HG02885 (cell line): ENCODE data around the gene RGS12.

ENCODE experiments used
- ATAC-seq: cut with Tn5 transposase; IDR thresholded peaks from one replicate; pipeline ENCODE4 v1.9.1; 2021; ENCODE audit warnings: mild to moderate bottlenecking; ENCODE audit not compliant: unreplicated experiment, poor library complexity

The RGS12 gene

DNA sequence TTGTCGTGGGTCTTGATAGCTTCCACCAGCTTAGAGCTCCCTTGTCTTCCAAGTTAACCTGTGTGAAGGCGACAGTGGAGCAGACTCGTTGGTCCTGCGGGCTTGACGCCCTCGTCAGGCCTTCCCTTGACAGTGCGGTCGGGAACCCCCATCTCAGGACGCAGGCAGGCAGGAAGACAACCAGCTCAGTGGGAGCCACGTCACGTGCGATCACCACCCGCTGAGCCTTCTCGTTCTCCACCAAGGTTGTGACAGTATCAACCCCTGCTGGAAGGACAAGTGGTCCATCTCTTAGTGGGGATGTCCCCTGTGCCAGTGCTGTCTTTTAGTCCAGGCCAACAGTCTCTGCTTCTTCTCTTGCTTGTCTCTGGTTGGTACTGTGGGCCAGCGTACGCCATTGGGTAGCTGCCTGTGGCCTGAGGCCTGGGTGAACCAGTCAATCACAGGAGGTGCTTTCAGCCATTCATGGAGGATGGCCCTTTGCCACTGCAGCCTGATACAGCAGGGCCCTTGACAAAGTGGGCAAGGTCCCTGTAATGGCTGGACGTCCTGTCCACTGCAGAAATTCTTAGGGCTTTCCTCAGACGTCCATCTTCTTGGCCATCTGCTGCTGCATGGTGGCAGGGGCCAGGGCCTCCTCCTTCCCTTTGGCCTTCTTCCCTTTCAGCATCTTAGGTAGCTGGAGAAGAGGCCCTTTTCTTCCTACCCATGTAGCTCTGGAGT is 31.4 kb downstream of the RGS12 start:
- no peak for ATAC-seq

DNA sequence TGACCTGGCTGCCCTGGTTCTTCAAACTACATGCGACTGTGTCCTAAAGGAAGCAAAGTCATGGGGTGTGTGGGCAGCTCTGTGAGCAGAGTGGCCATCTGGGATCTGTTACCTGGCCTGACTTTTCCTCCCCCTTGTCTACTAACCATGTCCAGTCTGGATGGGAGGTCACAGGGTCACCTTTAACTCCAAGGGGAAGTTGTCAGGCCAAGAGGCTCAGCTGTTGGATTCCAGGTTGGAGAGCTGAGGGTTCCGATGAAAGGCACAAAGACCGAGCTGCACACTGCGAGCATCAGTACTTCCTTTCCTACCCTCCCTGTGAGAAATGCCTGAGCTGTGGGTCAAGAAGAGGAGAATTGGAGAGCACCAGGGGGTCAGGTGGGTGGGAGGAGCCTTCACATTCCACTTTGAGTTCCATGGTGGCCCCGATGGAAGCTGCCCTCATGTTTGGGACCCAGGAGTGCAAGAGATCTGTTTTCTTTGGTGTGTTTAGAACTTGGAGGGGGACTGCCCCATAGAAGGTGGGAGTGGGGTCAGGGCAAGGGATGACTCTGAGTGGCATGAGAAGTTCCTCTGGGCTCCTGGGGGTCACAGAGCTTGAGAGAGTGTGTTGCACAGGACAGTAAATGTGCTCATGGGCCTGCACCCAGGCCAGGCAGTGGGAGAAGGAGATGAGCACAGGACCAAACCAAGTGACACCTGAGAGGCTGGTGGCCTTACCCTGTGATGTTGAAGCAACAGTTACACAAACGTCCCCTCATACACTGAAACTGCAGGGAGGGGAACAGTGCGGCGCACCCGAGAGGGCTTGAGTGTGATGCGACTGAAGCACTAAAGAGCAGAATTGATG is 36.2 kb downstream of the RGS12 start:
- ATAC-seq: no peak

DNA sequence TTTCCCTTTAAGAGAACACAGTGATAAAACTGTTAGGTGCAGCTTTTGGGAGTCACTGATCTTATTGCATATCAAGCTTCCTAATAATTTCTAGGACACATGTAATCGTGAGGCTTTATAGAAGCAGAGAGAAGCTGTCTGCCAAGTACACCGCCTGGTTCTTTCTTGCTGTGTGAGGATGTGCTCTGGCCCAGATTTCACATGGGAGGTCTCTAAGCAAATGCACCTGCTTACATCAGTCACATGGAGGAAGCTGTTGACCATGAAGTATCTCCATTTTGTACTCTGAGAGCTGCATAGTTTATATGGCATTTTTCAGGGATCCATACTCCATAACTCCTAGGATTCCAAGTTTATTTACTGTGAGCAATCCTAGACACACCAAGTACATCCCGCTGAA is 37.1 kb downstream of the RGS12 start:
- no peak for ATAC-seq

DNA sequence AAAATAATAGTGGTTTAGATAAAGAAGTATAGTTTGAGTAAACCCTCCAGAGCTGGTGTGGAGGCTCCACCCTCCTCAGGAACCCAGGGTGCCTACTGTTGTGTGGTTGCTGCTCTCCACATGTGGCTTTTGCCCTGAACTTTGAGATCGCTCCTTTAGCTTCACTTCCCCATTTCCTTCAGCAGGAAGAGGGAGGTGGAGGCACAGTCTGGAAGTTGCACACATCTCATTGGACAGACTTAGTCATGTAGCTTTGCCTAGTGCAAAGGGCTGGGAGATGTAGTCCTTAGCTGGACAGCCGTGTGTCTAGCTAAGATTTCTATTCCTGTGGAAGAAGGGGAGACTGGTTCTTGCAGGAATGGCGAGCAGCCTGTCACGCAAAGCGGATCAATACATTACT is 37.9 kb downstream of the RGS12 start:
- no peak for ATAC-seq

DNA sequence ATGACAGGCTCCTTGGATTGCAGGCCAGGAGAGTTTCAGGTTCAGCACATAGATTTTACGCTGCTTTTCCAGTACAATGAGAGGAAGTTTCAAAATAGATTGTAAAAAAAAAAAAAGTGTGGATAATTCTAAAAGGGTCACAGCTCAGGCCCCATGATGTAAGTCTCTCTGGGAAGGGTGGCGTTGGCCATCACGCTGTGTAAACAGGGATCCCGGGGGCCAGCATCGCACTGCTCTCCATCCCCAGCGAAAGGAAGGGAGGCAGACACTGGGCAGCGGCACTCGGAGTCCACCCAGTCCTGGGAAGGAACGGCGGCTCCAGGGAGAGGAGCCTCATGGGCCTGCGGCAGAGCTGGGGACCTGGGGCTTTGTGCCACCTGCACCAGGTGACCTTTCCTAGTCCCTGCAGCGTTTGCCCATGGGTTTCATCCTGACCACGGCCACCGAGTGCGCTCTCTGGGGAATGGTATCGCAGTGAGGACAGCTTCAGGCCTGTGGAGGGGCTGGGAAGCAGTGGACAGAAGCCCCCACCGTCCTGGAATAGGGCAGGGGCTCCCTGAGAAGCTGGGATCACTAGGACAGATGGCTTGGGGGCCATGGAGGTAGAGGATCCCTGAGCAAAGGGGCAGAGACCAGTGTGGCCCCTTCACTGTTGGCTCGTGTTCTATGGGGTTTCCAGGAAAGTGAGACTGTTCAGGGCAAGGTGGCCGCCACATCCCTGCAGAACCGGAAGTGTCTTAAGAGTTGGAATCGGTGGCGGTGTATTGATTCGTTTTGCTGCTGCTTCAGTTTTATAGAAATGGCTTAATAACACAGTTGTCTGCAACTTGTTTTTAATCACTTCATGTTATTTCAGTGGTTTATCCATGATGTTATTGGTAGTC is 38.9 kb downstream of the RGS12 start:
- ATAC-seq: no peak

DNA sequence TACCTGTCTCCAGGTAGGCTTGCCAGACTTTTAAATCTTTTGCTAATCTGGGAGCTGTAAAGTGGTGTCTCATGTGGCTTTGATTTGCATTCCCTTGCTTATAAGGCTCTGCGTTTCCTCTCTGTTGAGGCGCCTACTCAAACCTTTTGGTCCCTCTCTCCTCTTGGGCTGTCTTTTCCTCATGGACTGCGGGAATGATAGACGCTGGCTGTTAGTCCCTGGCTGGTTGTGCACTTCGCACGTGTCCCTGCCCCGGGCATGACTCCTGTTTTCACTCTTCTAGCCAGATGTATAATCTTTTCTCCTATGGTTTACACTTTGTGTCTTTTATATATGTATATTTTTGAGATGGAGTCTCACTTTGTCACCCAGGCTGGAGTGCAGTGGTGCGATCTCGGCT is 39.7 kb downstream of the RGS12 start:
- ATAC-seq: no peak

DNA sequence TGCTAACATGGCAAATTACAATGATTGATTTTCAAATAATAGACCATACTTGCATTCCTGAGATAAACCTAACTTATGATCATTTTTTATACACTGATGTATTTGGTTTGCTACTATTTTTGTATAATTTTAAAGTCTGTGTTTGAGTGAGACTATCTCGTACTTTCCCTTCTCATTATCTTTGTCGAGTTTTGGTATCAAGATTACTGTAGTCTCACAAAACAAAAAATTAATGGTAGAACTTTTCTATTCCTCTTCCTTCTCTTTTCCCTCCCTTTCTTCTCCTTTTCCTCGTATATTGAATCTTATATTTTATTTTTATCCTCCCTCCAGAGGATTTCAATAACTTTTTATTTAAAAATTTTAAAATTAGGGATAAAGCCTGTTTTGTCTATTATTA is 41.5 kb downstream of the RGS12 start:
- ATAC-seq: no peak

DNA sequence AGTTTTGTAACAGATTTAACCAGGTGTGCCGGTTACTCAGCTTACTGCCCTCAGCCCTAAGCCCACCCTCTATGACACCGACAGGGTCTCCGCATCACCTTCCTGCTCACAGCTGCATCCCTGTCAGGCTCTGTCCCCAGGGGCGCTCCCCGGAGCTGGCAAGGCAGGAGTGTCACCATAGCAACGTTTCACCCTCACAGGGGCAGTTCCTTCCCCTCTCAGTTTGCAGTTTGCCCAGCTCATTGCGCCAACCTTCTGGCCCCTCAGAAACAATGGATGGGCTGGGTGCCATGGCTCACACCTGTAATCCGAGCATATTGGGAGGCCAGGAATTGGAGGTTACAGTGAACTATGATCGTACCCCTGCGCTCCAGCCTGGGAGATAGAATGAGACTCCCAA is 42.6 kb downstream of the RGS12 start:
- no peak for ATAC-seq

DNA sequence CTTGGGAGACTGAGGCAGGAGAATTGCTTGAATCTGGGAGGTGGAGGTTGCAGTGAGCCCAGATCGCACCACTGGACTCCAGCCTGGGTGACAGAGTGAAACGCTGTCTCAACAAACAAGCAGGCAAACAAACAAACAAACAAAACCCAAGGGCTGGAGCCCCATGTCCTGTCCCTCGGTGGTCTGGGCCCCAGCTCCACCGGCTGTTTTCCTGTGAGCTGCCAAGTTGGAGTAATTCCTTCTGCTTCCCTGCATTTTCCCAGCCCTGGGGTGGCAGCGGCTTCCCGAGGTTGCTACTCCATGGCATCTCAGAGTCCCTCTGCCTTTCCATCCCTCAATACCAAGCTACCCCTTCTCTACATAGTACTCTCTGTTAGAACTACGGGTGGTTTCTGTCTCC is 43.2 kb downstream of the RGS12 start:
- no peak for ATAC-seq

DNA sequence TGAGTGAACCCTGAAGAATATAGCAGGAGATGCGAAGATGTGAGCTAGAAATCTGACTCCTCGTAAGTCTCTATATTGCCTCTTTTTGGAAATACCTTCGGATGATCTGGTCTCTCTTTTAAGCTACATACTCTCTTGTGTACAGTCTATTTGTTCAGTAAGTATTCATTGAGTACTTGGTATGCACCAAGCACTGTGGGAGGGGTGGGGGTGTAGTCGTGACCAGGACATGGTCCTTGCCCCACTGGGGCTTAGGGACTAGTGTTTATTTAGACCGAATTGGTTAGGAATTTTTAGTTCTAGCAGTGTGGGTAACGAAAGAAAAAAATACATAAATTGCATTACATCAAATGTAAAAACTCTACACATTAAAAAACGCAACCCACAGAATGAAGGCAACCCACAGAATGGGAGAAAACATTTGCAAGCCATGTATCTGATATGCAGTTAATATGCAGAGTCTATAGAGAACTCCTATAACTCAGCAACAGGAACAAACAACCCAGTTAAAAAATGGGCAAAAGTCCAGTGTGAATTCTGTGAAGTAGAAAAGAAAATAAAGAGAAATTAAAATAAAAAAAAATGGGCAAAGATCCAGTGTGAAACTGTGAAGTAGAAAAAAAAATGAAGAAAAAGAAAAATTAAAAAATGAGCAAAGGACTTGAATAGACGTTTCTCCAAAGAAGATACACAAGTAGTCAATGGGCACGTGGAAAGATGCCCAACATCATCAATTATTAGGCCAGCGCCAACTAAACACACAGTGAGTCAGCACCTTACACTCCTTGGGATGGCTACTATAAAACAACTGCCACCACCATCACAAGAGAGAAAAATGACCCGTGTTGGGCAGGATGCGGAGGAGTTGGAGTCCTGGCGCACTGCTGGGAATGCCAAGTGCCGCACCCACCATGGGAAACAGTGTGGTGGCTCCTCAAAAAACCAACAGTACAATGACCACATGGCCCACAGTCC is 43.8 kb downstream of the RGS12 start:
- no peak for ATAC-seq

DNA sequence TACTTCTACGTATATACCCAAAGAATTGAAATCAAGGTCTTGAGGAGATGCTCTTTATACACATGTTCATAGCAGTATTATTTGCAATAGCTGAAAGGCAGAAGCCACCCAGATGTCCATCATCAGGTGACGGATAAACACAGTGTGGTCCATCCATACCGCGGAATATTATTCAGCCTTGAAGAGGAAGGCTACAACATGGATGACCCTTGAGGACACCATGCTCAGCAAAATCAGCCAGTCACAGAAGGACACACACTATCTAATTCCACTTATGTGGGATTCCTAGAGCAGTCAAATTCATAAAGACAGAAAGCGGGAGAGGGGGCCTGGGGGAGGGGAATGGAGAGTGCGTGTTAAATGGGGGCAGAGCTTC is 44.5 kb downstream of the RGS12 start:
- ATAC-seq: no peak

DNA sequence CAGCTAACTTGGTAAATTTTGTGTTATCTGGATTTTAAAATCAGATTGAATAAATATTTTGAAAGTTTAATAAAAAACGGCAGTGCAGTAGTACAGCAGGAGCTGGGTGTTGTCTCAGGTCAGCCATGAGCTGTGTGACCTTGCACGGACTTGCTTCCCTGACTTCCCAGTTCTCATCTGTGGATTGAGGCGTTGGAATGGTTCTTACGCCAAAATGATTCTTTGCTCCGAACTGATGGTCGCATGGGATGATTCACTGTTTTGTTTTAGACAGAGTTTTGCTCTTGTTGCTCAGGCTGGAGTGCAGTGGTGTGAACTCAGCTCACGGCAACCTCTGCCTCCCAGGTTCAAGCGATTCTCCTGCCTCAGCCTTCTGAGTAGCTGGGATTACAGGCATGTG is 45.0 kb downstream of the RGS12 start:
- ATAC-seq: no peak

DNA sequence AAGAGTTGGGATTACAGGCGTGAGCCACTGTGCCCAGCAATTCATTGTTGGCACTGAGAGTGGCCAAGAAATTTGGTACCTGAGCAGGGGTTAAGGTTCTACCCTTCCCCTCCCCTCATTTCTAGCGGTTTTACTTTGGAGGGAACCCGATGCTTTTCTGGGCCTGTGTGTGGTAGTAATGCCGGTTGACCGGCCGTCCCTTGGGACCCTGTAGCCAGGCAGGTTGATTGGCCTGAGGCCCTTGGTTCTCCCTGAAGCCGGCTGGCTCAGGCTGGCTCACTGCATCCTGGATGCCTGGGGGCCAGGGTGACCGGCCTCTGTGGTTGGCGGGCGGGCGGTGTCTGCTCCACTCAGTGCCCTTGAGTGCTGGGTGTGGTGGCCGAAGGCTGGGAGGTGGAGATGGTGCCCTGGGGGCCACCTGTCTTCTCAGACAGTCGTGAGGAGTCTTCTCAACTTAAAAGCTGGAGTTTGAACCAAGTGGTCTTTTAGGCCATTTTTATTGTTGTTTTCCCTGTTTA is 45.6 kb downstream of the RGS12 start:
- no peak for ATAC-seq

DNA sequence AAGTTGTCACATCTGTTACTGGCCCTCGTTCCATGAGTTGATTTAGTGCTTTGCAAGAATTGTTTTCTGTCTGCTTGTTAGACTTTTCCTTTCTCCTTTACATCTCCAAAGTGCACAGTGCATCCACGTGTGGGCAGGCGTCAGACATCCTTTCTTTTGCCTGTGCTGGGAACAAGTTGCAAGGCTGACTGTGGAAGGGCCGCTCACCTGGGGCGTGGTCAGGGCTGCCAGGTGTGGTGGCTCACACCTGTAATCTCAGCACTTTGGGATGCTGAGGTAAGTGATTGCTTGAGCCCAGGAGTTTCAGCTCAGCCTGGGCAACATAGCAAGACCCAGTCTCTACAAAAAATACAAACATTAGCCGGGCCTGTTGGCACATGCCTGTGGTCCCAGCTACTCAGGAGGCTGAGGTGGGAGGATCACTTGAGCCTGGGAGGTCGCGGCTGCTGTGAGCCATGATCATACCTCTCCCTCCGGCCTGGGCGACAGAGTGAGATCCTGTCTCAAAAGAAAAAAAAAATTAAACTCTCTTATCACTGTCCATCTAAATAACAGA is 46.2 kb downstream of the RGS12 start:
- no peak for ATAC-seq

DNA sequence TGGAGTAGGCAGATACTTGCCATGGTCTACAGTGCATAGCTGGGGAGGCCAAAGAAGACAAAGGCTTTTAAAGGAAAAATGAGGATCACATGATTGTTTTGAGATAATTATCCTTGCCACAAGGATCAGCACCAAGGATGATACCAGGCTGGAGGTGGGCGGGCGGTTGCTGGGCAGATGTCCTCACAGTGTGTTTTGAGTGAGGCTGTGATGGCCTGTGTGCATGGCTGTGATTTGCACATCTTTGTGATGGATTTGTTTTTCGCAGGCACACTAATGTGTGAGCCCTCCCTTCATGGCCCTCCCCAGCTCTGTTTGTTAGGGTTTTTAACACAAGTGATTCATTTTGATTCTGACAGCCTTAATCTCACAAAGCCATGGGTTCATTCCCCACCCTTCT is 46.8 kb downstream of the RGS12 start:
- ATAC-seq: no peak

DNA sequence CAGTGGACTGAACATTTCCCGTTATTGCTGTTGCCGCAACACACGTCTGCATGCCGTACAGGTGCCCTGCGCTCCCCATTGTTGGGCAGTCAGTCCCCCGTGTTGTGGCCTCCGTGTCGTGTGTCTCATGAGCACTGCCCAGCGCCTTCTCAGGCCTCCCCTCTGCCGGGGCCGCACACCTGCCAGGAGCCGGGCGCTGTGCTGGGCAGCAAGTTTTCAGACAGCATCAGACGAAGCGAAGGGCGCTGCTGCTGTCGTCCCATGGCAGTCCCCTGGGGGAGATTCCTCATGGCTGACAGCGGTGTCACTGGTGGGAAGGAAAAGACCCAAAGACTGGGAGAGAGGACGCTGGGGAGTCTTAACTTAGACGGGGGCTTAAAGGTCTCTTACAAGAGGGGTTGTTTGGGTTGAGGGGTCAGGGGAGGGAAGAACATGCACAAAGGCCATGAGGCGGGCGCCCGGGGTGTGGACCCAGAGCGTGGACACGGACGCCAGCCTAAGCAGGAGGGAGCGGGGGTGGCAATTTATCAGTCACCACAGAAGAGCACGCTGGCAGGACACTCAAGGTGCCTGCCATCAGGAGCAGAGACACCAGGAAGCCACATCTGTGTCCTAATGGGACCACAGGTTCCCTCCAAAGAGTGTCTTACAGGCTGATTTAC is 47.3 kb downstream of the RGS12 start:
- ATAC-seq: no peak

DNA sequence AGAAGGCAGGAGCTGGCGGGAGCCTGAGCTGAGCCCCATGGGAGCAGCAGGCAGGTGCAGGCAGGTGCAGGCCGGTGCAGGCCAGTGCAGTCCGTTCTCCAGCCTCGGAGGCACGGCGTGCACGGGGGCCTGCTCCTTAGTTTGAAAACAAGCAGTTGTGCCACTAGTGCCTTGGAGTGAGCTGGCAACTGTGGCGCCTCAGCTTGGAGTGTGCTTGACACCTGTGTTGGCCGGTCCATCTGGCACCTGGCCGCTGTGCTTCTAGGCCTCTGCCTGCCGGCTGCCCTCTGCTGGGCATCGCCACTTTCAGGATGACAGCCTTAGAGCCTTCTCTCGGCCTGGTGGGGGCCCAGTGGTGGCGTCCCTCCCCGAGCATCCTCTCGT is 47.9 kb downstream of the RGS12 start:
- no peak for ATAC-seq

DNA sequence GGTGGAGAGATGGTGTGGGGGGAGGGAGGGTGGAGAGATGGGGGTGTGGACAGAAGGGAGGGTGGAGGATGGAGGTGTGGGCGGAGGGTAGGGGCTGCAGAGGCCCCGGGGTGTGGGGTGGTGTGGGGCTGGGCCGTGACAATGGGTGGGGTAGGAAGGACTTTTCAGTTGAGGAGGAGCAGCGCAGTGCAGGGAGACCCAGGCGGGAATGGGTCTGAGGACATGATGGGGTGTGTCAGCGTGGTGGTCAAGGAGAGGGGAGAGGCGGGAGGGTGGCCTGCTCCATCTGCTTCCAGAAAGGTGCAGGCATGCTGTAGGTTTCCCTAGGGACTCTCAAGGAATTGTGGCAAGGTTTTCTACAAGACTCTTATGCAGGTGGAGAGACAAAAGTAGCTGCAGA is 48.9 kb downstream of the RGS12 start:
- ATAC-seq: no peak
